Stomach smooth muscle (tissue), 2 donors: Measurements from ENCODE around the gene NPFF.

Source experiments
- H3K27ac ChIP-seq: one replicate; pipeline ENCODE4 v1.7.0; 2013; ENCODE audit warnings: mild to moderate bottlenecking, low read length, inconsistent platforms
- H3K27me3 ChIP-seq, 2 donors: one replicate each; pipeline ENCODE4 v1.7.0; 2013; ENCODE audit warnings: low read length in 2 of 2; ENCODE audit not compliant: insufficient read depth in 2 of 2, control insufficient read depth in 1 of 2
- H3K36me3 ChIP-seq, 2 donors: one replicate each; pipeline ENCODE4 v1.7.0; 2013; ENCODE audit warnings: low read length in 2 of 2; ENCODE audit not compliant: control insufficient read depth in 2 of 2, insufficient read depth in 2 of 2
- H3K4me1 ChIP-seq: one replicate; pipeline ENCODE4 v1.7.0; 2013; ENCODE audit warnings: low read length; ENCODE audit not compliant: control insufficient read depth, insufficient read depth
- H3K4me3 ChIP-seq, 2 donors: one replicate each; pipeline ENCODE4 v1.7.0; 2013; ENCODE audit warnings: low read length in 2 of 2
- H3K9ac ChIP-seq, 2 donors: one replicate each; pipeline ENCODE4 v1.7.0; 2013; ENCODE audit warnings: low read length in 2 of 2, mild to moderate bottlenecking in 1 of 2
- H3K9me3 ChIP-seq, 2 donors: one replicate each; pipeline ENCODE4 v1.7.0; 2013; ENCODE audit warnings: low read length in 2 of 2; ENCODE audit not compliant: control insufficient read depth in 2 of 2
- donor health status: healthy.
- donor health status: Pancreatic carcinoma.

The NPFF gene

GRCh38 chr12:53533471-53533870 is 26.2 kb upstream of the NPFF start:
- H3K27me3 ChIP-seq, result no peaks in the 10 kb centered on the region
- H3K9me3 ChIP-seq, result no peaks in the 10 kb centered on the region
- no peak overlapping the region for H3K4me3 ChIP-seq
- H3K27ac ChIP-seq, result no peak overlapping the region
- no peak overlapping the region for H3K9ac ChIP-seq
- peaks cover 40 to 51% of the 10 kb centered on the region in 2 donors for H3K36me3 ChIP-seq
- peaks cover 2% of the 10 kb centered on the region for H3K4me1 ChIP-seq

GRCh38 chr12:53532524-53533445 is 25.5 kb upstream of the NPFF start:
- Histone ChIP-seq H3K4me3 (no peak overlapping the region), H3K9ac (no peak overlapping the region), H3K27ac (no peak overlapping the region), H3K27me3 (no peaks in the 10 kb centered on the region), H3K4me1 (peaks cover 2% of the 10 kb centered on the region), H3K9me3 (no peaks in the 10 kb centered on the region), H3K36me3 (peaks cover 40 to 53% of the 10 kb centered on the region in 2 donors)

DNA sequence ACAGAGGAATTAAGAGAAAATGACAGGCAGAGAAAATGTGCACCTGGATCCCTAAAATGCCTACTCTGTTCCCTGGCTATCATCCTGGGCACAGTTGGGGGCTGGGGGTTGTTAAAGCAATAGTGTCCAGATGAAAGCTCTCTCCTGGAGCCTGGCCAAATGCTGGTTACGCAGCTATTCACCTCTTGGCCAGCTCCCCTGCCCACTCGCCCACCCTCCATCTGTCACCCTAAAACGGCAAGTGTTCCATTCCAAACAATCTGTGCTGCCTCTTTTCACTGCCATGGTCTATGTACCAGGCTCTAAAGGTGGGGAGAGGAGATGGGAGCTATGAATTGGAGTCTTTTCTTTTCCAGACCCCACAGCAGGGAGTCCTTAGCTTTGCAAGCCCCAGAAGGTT is 24.7 kb upstream of the NPFF start:
- H3K9ac ChIP-seq, result no peak overlapping the region
- no peak overlapping the region for H3K27ac ChIP-seq
- H3K36me3 ChIP-seq, result peaks cover 33 to 49% of the 10 kb centered on the region in 2 donors
- peaks cover 2% of the 10 kb centered on the region for H3K4me1 ChIP-seq
- H3K9me3 ChIP-seq, result no peaks in the 10 kb centered on the region
- H3K4me3 ChIP-seq, result no peak overlapping the region
- H3K27me3 ChIP-seq, result no peaks in the 10 kb centered on the region

DNA sequence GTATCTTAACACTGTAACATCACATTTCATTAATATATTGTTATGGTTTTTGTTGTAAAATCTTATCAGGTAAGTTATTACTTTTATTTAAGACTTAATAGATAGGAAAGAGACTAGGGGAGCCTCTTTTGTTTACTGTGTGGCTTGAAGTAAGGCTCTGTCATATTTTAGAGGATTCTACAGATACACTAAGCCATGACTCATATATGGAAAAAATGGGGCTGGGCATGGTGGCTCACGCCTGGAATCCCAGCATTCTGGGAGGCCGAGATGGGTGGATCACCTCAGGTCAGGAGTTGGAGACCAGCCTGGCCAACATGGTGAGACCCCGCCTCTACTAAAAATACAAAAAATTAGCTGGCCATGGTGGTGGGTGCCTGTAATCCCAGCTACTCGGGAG is 23.6 kb upstream of the NPFF start:
- peaks cover 2% of the 10 kb centered on the region for H3K4me1 ChIP-seq
- no peak overlapping the region for H3K4me3 ChIP-seq
- H3K27me3 ChIP-seq, result no peaks in the 10 kb centered on the region
- H3K9me3 ChIP-seq, result no peaks in the 10 kb centered on the region
- H3K36me3 ChIP-seq, result peaks cover 31 to 43% of the 10 kb centered on the region in 2 donors
- no peak overlapping the region for H3K9ac ChIP-seq
- H3K27ac ChIP-seq, result no peak overlapping the region

- Histone ChIP-seq H3K9me3 (no peaks in the 10 kb centered on the region), H3K4me1 (peaks cover 2% of the 10 kb centered on the region), H3K27ac (no peak overlapping the region), H3K27me3 (no peaks in the 10 kb centered on the region), H3K4me3 (no peak overlapping the region), H3K9ac (no peak overlapping the region), H3K36me3 (peaks cover 28 to 46% of the 10 kb centered on the region in 2 donors)
These were observed 22.8 kb upstream of the NPFF start for GRCh38 chr12:53530061-53530460.

GRCh38 chr12:53524476-53524875 is 17.2 kb upstream of the NPFF start:
- Histone ChIP-seq H3K9ac (no peak overlapping the region), H3K4me3 (no peak overlapping the region), H3K36me3 (peaks cover 38 to 41% of the 10 kb centered on the region in 2 donors), H3K9me3 (no peaks in the 10 kb centered on the region), H3K27me3 (no peaks in the 10 kb centered on the region), H3K27ac (no peak overlapping the region), H3K4me1 (no peaks in the 10 kb centered on the region)

DNA sequence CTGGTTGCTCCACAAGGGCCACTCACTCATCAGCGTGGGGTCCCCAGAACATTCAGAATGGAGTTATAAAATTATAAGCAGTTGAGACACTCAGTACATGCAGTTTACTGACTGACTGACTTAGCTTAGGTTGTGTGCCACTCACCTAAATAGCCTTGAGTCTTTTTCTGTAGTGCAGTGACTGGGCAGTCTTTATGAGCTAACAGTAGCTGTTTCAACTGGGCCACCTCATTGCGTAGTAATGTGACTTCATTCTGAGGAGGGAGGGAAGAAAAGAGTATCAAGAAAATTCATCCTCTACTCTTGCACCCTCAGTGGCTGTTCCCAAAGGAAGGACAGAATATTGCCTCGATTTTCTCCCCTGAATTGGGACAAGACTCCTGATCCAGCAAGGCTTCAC is 15.8 kb upstream of the NPFF start:
- no peaks in the 10 kb centered on the region for H3K4me1 ChIP-seq
- H3K9ac ChIP-seq, result no peak overlapping the region
- H3K27me3 ChIP-seq, result no peaks in the 10 kb centered on the region
- H3K27ac ChIP-seq, result no peak overlapping the region
- no peaks in the 10 kb centered on the region for H3K9me3 ChIP-seq
- H3K4me3 ChIP-seq, result no peak overlapping the region
- peaks cover 41 to 44% of the 10 kb centered on the region in 2 donors for H3K36me3 ChIP-seq

GRCh38 chr12:53518381-53518780 is 11.1 kb upstream of the NPFF start:
- no peaks in the 10 kb centered on the region for H3K4me1 ChIP-seq
- H3K27me3 ChIP-seq, result no peaks in the 10 kb centered on the region
- no peak overlapping the region for H3K4me3 ChIP-seq
- no peak overlapping the region for H3K27ac ChIP-seq
- no peaks in the 10 kb centered on the region for H3K9me3 ChIP-seq
- no peak overlapping the region for H3K9ac ChIP-seq
- H3K36me3 ChIP-seq, result peaks cover 58 to 62% of the 10 kb centered on the region in 2 donors

- no peak overlapping the region for H3K4me3 ChIP-seq
- no peaks in the 10 kb centered on the region for H3K27me3 ChIP-seq
- H3K27ac ChIP-seq, result no peak overlapping the region
These were observed 9.6 kb upstream of the NPFF start for GRCh38 chr12:53516758-53517455.

DNA sequence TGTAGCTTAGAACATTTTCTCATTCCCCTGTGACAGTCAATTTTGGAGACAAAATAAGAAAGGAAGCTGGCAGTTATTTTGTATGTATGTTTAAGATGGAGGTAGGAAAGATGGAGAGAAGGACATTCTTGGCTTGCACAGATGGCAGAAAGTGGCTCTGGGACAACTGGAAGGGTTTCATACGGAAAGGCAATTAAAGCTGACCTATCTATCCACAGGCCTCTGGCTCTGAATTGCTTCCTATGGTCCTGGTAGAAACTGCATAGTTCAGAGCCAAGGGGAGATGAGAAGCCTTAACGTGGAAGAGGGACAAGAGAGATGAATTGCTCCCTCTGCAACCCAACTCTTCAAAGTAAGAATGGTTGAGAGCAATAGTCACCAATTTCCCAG is 8.0 kb upstream of the NPFF start:
- H3K36me3 ChIP-seq, result peaks cover 60 to 66% of the 10 kb centered on the region in 2 donors
- H3K9me3 ChIP-seq, result no peaks in the 10 kb centered on the region
- no peak overlapping the region for H3K4me3 ChIP-seq
- no peaks in the 10 kb centered on the region for H3K4me1 ChIP-seq
- no peak overlapping the region for H3K27ac ChIP-seq
- no peaks in the 10 kb centered on the region for H3K27me3 ChIP-seq
- no peak overlapping the region for H3K9ac ChIP-seq

More at GRCh38 chr12:53516758-53517455, 9.6 kb upstream of the NPFF start:
- Histone ChIP-seq H3K9me3 (no peaks in the 10 kb centered on the region), H3K36me3 (peaks cover 59 to 62% of the 10 kb centered on the region in 2 donors), H3K4me1 (no peaks in the 10 kb centered on the region), H3K9ac (no peak overlapping the region)
